Measurements from ENCODE around the gene BAIAP2L1. TPM values are rescaled to one million over a fixed set of nuclear protein-coding genes. Genes with fewer than 3 reads are reported as not detected.

BAIAP2L1 gene
- total and polyA plus RNA-seq, 9 of the 15 experiments (the other 6 are each of a cell fraction or from before 2014, with no cell fraction given): 4.2 to 29.8 (median 15.5) TPM

GRCh38 chr7:98360221-98361130, 40.4 kb downstream of the BAIAP2L1 start (continued):
- TF ChIP-seq BCLAF1 (IDR thresholded peaks at IDR 0.05; ENCODE audit: borderline replicate concordance in 1 of 2, control insufficient read depth in 1 of 2, low read depth in 2 of 2, low read length in 1 of 2): no peak
- TF ChIP-seq THRB (CRISPR knock-in tag; conservative IDR thresholded peaks at IDR 0.05): no peak
- TF ChIP-seq TFAP4 (CRISPR knock-in tag; IDR thresholded peaks at IDR 0.05; ENCODE audit: borderline replicate concordance): 0 out of 2 replicates have a peak, but pooled peaks have one; percentile 24
- peak; percentile 51; the same call in 1 of the 2 replicates for TF ChIP-seq MYNN (IDR thresholded peaks at IDR 0.05)
- no peak for TF ChIP-seq MYNN (CRISPR knock-in tag; IDR thresholded peaks at IDR 0.05)
- no peak for TF ChIP-seq LARP7 (IDR thresholded peaks at IDR 0.05)
- no peak for TF ChIP-seq RFX7 (CRISPR knock-in tag; IDR thresholded peaks at IDR 0.05)
- TF ChIP-seq PHTF2 (CRISPR knock-in tag; IDR thresholded peaks at IDR 0.05): no peak
- TF ChIP-seq FOXK2 (conservative IDR thresholded peaks at IDR 0.05 in 1 of 2, IDR thresholded peaks at IDR 0.05 in 1 of 2; ENCODE audit: low read depth in 2 of 2): peak in 1 of 2 experiments; percentile 77
- 0 out of 2 replicates have a peak, but pooled peaks have one; percentile 31 for TF ChIP-seq MEF2D (tag; conservative IDR thresholded peaks at IDR 0.05; ENCODE audit: low read depth)
- no peak for TF ChIP-seq SNAPC5 (CRISPR knock-in tag; IDR thresholded peaks at IDR 0.05)
- TF ChIP-seq C11orf30 (IDR thresholded peaks at IDR 0.05; ENCODE audit: low read depth): peak; percentile 89
- peak; percentile 45; the same call in 1 of the 2 replicates for TF ChIP-seq POLR2AphosphoS5 (IDR thresholded peaks at IDR 0.05; ENCODE audit: control insufficient read depth, insufficient read depth, low read depth, low read length)
- no peak for TF ChIP-seq KLF10 (CRISPR knock-in tag; IDR thresholded peaks at IDR 0.05)
- TF ChIP-seq CREB1 (IDR thresholded peaks at IDR 0.05): no peak
- no peak; the same call in 1 of the 2 replicates for TF ChIP-seq CREB1 (CRISPR knock-in tag; IDR thresholded peaks at IDR 0.05)
- no peak for TF ChIP-seq HNRNPUL1 (IDR thresholded peaks at IDR 0.05; ENCODE audit: low read length)
- TF ChIP-seq ZSCAN32 (CRISPR knock-in tag; IDR thresholded peaks at IDR 0.05): no peak
- TF ChIP-seq GATA2 (CRISPR knock-in tag; IDR thresholded peaks at IDR 0.05): no peak; the same call in 1 of the 2 replicates
